NT2/D1 (cell line): ENCODE data around the gene BAZ2B.

Experiments
- YY1 ChIP-seq: IDR thresholded peaks from 2 replicates; pipeline ENCODE4 v1.6.1; 2011; ENCODE audit not compliant: insufficient read length, insufficient read depth
- ZNF274 ChIP-seq: IDR thresholded peaks from 2 replicates; pipeline ENCODE4 v1.6.1; 2011; ENCODE audit warnings: mild to moderate bottlenecking, low read depth, low read length

- no peak for TF ChIP-seq ZNF274
- no peak for TF ChIP-seq YY1
These were observed 289.6 kb downstream of the BAZ2B start for GRCh38 chr2:159326569-159327255.
